Stomach (tissue), 4 donors: Measurements from ENCODE around the gene SAMM50.

ENCODE experiments used
- CTCF ChIP-seq, 7 experiments: fragments of 450-650 bp in 4 of 7; fragments of 200-600 bp in 3 of 7; sonication (generic) in 3 of 7; IDR thresholded peaks; one replicate each; pipeline ENCODE4 v1.5.1; 2016 to 2019; ENCODE audit warnings: antibody characterized with exemption in 7 of 7, control low read depth in 2 of 7, mild to moderate bottlenecking in 1 of 7
- POLR2A ChIP-seq, 4 donors: fragments of 450-650 bp; IDR thresholded peaks; one replicate each; pipeline ENCODE4 v1.6.1; 2016; ENCODE audit warnings: antibody characterized with exemption in 4 of 4, control low read depth in 2 of 4, mild to moderate bottlenecking in 1 of 4, moderate library complexity in 1 of 4
- POLR2AphosphoS5 ChIP-seq, 3 donors: sonication (generic); formaldehyde crosslinking; IDR thresholded peaks; one replicate each; pipeline ENCODE4 v1.6.1; 2016; ENCODE audit warnings: antibody characterized with exemption in 3 of 3

- TF ChIP-seq POLR2AphosphoS5 (IDR thresholded peaks at IDR 0.05): no peak
- no peak for TF ChIP-seq CTCF (IDR thresholded peaks at IDR 0.05)
- TF ChIP-seq POLR2A (IDR thresholded peaks at IDR 0.05): no peak
These were observed 8.9 kb upstream of the SAMM50 start for GRCh38 chr22:43946384-43946667.
